Neutrophil (primary cell): ENCODE measurements around the gene SLC4A11.

Source experiments
- H3K27ac ChIP-seq: fragments of 200-600 bp; sonication (generic); 2 replicates; pipeline ENCODE4 v1.5.1; 2016; ENCODE audit warnings: mild to moderate bottlenecking, moderate library complexity
- H3K27me3 ChIP-seq: fragments of 200-600 bp; sonication (generic); 2 replicates; pipeline ENCODE4 v1.6.0; 2016; ENCODE audit warnings: mild to moderate bottlenecking
- H3K36me3 ChIP-seq: fragments of 200-600 bp; sonication (generic); 2 replicates; pipeline ENCODE4 v1.5.1; 2017
- H3K4me1 ChIP-seq, 2 experiments: fragments of 200-600 bp in 1 of 2; sonication (generic) in 1 of 2; 1 replicate in 1 of 2; 2 replicates in 1 of 2; pipeline versions ENCODE4 v1.5.1 to v1.6.1; 2013 to 2016; ENCODE audit warnings: low read depth in 1 of 2, low read length in 1 of 2, mild to moderate bottlenecking in 1 of 2, moderate library complexity in 1 of 2; ENCODE audit not compliant: control insufficient read depth in 1 of 2, insufficient read depth in 1 of 2
- H3K4me3 ChIP-seq, 2 experiments: fragments of 200-600 bp in 1 of 2; sonication (generic) in 1 of 2; 1 replicate in 1 of 2; 2 replicates in 1 of 2; pipeline ENCODE4 v1.5.1; 2013 to 2016; ENCODE audit warnings: low read depth in 1 of 2, low read length in 1 of 2, mild to moderate bottlenecking in 1 of 2, moderate library complexity in 1 of 2
- H3K9me3 ChIP-seq: fragments of 200-600 bp; sonication (generic); 2 replicates; pipeline ENCODE4 v1.5.1; 2016
- CTCF ChIP-seq: fragments of 200-600 bp; sonication (generic); IDR thresholded peaks from 2 replicates; pipeline ENCODE4 v1.5.1; 2016; ENCODE audit warnings: antibody characterized with exemption

SLC4A11 gene

GRCh38 chr20:3270051-3270450, 31.1 kb upstream of the SLC4A11 start:
- Histone ChIP-seq H3K27me3 (no peaks in the 10 kb centered on the region), H3K4me1 (no peaks in the 10 kb centered on the region), H3K36me3 (no peaks in the 10 kb centered on the region), H3K9me3 (no peaks in the 10 kb centered on the region), H3K27ac (no peak overlapping the region), H3K4me3 (no peak overlapping the region)
- TF ChIP-seq CTCF = no peak

GRCh38 chr20:3262566-3262965, 23.6 kb upstream of the SLC4A11 start:
- Histone ChIP-seq H3K27me3 (no peaks in the 10 kb centered on the region), H3K36me3 (peaks cover 7% of the 10 kb centered on the region)
- TF ChIP-seq CTCF = no peak

GRCh38 chr20:3258429-3258828, 19.4 kb upstream of the SLC4A11 start:
- Histone ChIP-seq H3K27ac (no peak overlapping the region), H3K4me3 (no peak overlapping the region), H3K9me3 (no peaks in the 10 kb centered on the region), H3K27me3 (no peaks in the 10 kb centered on the region), H3K36me3 (peaks cover 27% of the 10 kb centered on the region), H3K4me1 (no peaks in the 10 kb centered on the region)
- no peak for TF ChIP-seq CTCF

More at GRCh38 chr20:3262566-3262965, 23.6 kb upstream of the SLC4A11 start:
- no peaks in the 10 kb centered on the region for H3K9me3 ChIP-seq
- no peaks in the 10 kb centered on the region for H3K4me1 ChIP-seq
- H3K27ac ChIP-seq = no peak overlapping the region
- H3K4me3 ChIP-seq = no peak overlapping the region

GRCh38 chr20:3255728-3256127, 16.7 kb upstream of the SLC4A11 start:
- Histone ChIP-seq H3K4me1 (no peaks in the 10 kb centered on the region), H3K27me3 (no peaks in the 10 kb centered on the region), H3K36me3 (peaks cover 33% of the 10 kb centered on the region), H3K4me3 (no peak overlapping the region), H3K27ac (no peak overlapping the region), H3K9me3 (no peaks in the 10 kb centered on the region)
- no peak for TF ChIP-seq CTCF

- no peaks in the 10 kb centered on the region for H3K4me1 ChIP-seq
- TF ChIP-seq CTCF = no peak
- peaks cover 26% of the 10 kb centered on the region for H3K36me3 ChIP-seq
- peaks cover 39% of the 10 kb centered on the region for H3K27me3 ChIP-seq
- no peak overlapping the region for H3K4me3 ChIP-seq
- H3K27ac ChIP-seq = no peak overlapping the region
- H3K9me3 ChIP-seq = no peaks in the 10 kb centered on the region
These were observed 12.8 kb upstream of the SLC4A11 start for GRCh38 chr20:3251806-3252205.

- Histone ChIP-seq H3K9me3 (no peaks in the 10 kb centered on the region), H3K27me3 (peaks cover 56% of the 10 kb centered on the region), H3K4me1 (no peaks in the 10 kb centered on the region), H3K36me3 (peaks cover 15% of the 10 kb centered on the region), H3K4me3 (no peak overlapping the region), H3K27ac (no peak overlapping the region)
- TF ChIP-seq CTCF = no peak
These were observed 11.1 kb upstream of the SLC4A11 start for GRCh38 chr20:3250091-3250504.
